Panc1 (cell line): ENCODE results near the gene NPIPB4. TPM values are rescaled to one million over a fixed set of nuclear protein-coding genes. Genes with fewer than 3 reads are reported as not detected.
"Not testable (repeated sequence)": the region's sequence is repeated elsewhere in the genome, so short reads cannot be mapped to it uniquely, and the experiment has no call there.

Source experiments
- ATAC-seq: fragments of 200-7000 bp; cut with Tn5 transposase; 2 replicates; pipeline ENCODE4 v1.9.1; 2020; ENCODE audit warnings: mild to moderate bottlenecking, moderate library complexity
- BruUV-seq: library from RNA; stranded (reverse); fragments of 400-500 nt; replicated peaks from 2 replicates; lab custom pipeline; 2021; lab: Mats Ljungman, UMichigan
- CTCF ChIA-PET: fragments of 300-600 bp; sonication (Branson Sonifier 250); formaldehyde crosslinking; loops from one replicate; lab custom pipeline; 2022; ENCODE audit warnings: antibody characterized with exemption; lab: Charles Lee
- POLR2A ChIA-PET: fragments of 300-600 bp; sonication (Branson Sonifier 250); formaldehyde crosslinking; loops from one replicate; lab custom pipeline; 2022; ENCODE audit warnings: antibody characterized with exemption; lab: Charles Lee
- DNase-seq: peaks from one replicate; pipeline ENCODE4 v3.0.0-alpha.2; 2010; ENCODE audit warnings: low read depth, low spot score
- H3K27ac ChIP-seq: 2 replicates; pipeline ENCODE4 v1.5.1; 2011; ENCODE audit warnings: mild to moderate bottlenecking, low read length, inconsistent platforms
- H3K27me3 ChIP-seq: fragments of 200-500 bp; sonication (Bioruptor generic); 2 replicates; pipeline ENCODE4 v1.6.0; 2014; ENCODE audit warnings: low read length, inconsistent platforms; ENCODE audit not compliant: control insufficient read depth, insufficient read depth
- H3K36me3 ChIP-seq: fragments of 200-500 bp; sonication (Bioruptor generic); 2 replicates; pipeline ENCODE4 v1.5.1; 2014; ENCODE audit warnings: inconsistent platforms, mild to moderate bottlenecking, low read length, moderate library complexity; ENCODE audit not compliant: control insufficient read depth, insufficient read depth
- H3K4me1 ChIP-seq: 2 replicates; pipeline ENCODE4 v1.5.1; 2011; ENCODE audit warnings: inconsistent platforms, mild to moderate bottlenecking, low read length, moderate library complexity; ENCODE audit not compliant: control insufficient read depth, insufficient read depth
- H3K4me3 ChIP-seq, 2 experiments: 2 replicates each; pipeline ENCODE4 v1.5.1; 2011 to 2012; ENCODE audit warnings: low read depth in 2 of 2, low read length in 2 of 2, mild to moderate bottlenecking in 2 of 2, inconsistent platforms in 1 of 2, moderate library complexity in 1 of 2
- H3K9me3 ChIP-seq: fragments of 200-500 bp; sonication (Bioruptor generic); 2 replicates; pipeline ENCODE4 v1.5.1; 2014; ENCODE audit warnings: low read depth, mild to moderate bottlenecking, inconsistent platforms, low read length, moderate library complexity; ENCODE audit not compliant: control insufficient read depth, insufficient read depth
- in situ Hi-C: cut with HindIII; loops from 2 replicates; pipeline ENCODE4 v1.10.0; 2016; ENCODE audit warnings: low sequenced_read_pairs, low pct_unique_long_range_greater_than_20kb
- intact Hi-C: fragments of 100-400 bp; cut with micrococcal nuclease; formaldehyde crosslinking; loops from one replicate; pipeline ENCODE4 v1.10.0; 2022; ENCODE audit not compliant: unreplicated experiment
- total RNA-seq: library from RNA; stranded (reverse); gene quantifications from one replicate; pipeline ENCODE4 v1.2.1, GENCODE V29; 2021; ENCODE audit not compliant: unreplicated experiment

NPIPB4 gene
- total RNA-seq, 1 experiment from 2014 or later, result 87.8 TPM

- H3K4me3 ChIP-seq, ATAC-seq, in situ Hi-C loops, CTCF ChIA-PET, H3K9me3 ChIP-seq, BruUV-seq, POLR2A ChIA-PET, H3K27me3 ChIP-seq, H3K36me3 ChIP-seq, H3K4me1 ChIP-seq, DNase-seq, intact Hi-C loops, H3K27ac ChIP-seq: not testable (repeated sequence)
Observed at GRCh38 chr16:21829929-21830328, 27.6 kb downstream of the NPIPB4 start.

- POLR2A ChIA-PET, CTCF ChIA-PET, H3K27ac ChIP-seq: not testable (repeated sequence)
Observed at GRCh38 chr16:21826067-21826706, 31.4 kb downstream of the NPIPB4 start.

GRCh38 chr16:21825526-21825925 lies 32.0 kb downstream of the NPIPB4 start:
- intact Hi-C loops, POLR2A ChIA-PET: not testable (repeated sequence)

More at GRCh38 chr16:21826067-21826706, 31.4 kb downstream of the NPIPB4 start:
- ATAC-seq, H3K36me3 ChIP-seq, H3K27me3 ChIP-seq, H3K4me3 ChIP-seq, BruUV-seq, DNase-seq, in situ Hi-C loops, intact Hi-C loops, H3K4me1 ChIP-seq, H3K9me3 ChIP-seq: not testable (repeated sequence)

GRCh38 chr16:21823258-21823657 lies 34.3 kb downstream of the NPIPB4 start:
- POLR2A ChIA-PET, H3K9me3 ChIP-seq, H3K27ac ChIP-seq, H3K4me1 ChIP-seq, ATAC-seq, H3K27me3 ChIP-seq, BruUV-seq, in situ Hi-C loops, intact Hi-C loops, CTCF ChIA-PET, H3K4me3 ChIP-seq, H3K36me3 ChIP-seq, DNase-seq: not testable (repeated sequence)

More at GRCh38 chr16:21825526-21825925, 32.0 kb downstream of the NPIPB4 start:
- H3K36me3 ChIP-seq, BruUV-seq, ATAC-seq, H3K4me1 ChIP-seq, H3K27ac ChIP-seq, H3K4me3 ChIP-seq, H3K9me3 ChIP-seq, CTCF ChIA-PET, H3K27me3 ChIP-seq, DNase-seq, in situ Hi-C loops: not testable (repeated sequence)

- H3K36me3 ChIP-seq, ATAC-seq, H3K27me3 ChIP-seq, in situ Hi-C loops, BruUV-seq, H3K4me1 ChIP-seq, POLR2A ChIA-PET, H3K9me3 ChIP-seq, CTCF ChIA-PET, intact Hi-C loops, DNase-seq: not testable (repeated sequence)
- Histone ChIP-seq H3K27ac (peak overlapping the region; percentile 90), H3K4me3 (peak overlapping the region; percentile 56 to 74)
Observed at GRCh38 chr16:21820908-21821465, 36.6 kb downstream of the NPIPB4 start.
